HG03354 (cell line): ENCODE results near the gene CYTH1.

Source experiments
- ATAC-seq: cut with Tn5 transposase; IDR thresholded peaks from one replicate; pipeline ENCODE4 v1.9.1; 2021; ENCODE audit warnings: mild to moderate bottlenecking; ENCODE audit not compliant: unreplicated experiment, poor library complexity, severe bottlenecking

CYTH1 gene

DNA sequence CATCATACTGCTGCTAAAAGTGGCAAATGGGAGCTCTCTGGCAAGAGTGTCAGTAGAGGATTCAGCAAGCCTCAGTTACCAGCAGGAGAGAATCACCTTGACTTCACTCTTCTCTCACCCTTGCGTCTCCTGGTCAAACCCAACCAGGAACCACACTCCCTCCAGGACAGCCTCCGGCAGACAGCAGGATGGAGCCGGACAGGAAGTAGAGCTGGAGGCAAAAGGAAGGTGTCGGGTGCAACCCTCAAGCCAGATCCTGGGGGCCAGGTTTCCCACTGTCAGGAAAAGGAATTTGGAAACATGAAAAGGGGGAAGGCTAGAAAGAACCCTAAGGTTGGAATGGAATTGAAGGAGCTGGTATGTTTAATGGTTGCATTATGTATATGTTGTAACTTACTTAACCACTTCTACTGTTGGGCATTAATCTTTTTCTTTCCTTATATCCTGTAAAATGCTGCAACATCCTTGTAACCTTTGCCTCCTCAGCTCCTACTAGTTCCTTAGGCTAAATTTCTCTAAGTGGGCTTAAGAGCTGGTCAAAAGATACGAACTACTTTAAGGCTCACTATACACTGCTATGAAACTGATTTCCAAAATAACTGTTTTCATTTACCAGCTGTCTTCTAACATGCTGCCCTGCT is 40.3 kb downstream of the CYTH1 start:
- ATAC-seq: no peak

DNA sequence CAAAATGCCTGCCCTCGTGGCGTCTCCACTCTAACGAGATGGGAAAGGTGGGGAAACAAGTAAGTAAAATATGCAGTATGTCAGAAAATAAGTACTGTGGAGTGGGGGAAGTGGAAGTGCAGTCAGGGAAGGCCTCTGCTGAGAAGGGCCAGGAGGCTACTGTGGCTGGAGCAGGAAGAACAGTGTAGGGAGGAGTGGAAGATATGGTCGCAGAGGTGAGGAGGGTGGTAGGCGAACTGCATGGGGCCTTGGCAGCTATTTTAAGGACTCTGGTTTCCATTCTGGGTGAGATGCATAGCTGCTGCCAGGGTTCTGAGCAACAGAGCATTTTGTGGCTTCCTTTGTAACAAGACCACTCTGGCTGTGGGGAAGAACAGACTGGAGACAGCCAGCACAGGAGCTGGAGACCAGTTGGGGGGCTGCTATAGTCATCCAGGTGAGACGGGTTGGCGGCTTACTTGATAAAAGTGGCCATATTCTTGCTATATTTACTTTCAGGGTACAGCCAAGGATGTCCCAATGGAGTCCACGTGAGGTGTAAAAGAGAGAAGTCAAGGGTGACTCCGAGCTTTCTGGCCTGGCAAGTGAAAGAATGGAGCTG is 42.6 kb downstream of the CYTH1 start:
- ATAC-seq: no peak

DNA sequence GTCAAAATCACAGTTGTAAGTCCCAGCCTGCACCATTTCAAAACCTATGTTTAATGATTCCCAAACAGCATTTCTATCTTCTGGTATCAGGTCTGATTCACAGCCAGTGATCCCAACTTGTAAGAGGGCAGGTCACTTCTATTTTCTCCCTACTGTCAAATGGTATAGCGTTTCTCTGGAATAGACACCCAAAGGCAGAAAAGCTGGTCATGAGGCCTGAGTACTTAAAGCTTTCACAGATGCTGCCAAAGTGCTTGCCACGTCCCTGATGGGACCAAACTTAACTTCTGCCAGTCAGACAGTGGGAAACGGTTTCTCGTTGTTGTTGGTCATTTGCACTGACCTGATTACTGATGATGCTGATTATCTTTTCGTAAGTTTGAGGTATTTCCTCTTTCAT is 43.4 kb downstream of the CYTH1 start:
- no peak for ATAC-seq

DNA sequence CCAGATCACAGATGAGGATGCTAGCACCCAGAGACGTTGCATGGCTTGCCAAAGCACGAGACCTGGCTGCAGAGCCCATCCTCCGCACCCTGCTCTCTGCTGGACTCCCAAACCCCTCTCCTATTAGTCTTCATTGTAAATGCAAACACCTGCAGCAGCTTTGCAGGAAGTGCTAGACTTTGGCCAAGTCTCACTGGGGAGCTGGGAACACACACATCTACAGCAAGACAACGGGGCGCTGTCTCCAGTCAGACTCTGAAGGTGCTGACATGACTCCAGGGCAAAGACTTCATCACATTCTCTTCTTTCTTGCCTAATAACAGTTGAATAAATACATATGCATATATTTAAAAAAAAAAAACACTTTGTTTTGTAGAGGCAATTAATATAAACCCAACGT is 43.8 kb downstream of the CYTH1 start:
- ATAC-seq: no peak

DNA sequence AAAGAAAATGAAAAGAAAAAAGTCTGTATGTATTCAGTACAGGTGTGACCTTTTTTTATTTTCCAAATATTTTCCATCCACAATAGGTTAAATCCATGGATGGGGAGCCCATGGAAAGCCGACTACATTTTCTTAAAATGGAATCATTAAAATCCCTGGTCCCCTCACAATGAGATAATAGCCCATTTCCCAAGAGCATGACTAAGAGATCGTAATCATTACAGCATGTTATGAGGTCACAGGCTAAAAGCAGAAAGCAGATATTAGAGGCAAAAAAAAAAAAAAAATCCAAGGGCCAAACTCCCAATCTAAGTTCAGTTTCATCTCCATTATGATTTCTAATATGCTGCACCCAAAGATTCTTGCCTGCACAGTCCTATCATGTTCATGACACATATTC is 44.7 kb downstream of the CYTH1 start:
- no peak for ATAC-seq

DNA sequence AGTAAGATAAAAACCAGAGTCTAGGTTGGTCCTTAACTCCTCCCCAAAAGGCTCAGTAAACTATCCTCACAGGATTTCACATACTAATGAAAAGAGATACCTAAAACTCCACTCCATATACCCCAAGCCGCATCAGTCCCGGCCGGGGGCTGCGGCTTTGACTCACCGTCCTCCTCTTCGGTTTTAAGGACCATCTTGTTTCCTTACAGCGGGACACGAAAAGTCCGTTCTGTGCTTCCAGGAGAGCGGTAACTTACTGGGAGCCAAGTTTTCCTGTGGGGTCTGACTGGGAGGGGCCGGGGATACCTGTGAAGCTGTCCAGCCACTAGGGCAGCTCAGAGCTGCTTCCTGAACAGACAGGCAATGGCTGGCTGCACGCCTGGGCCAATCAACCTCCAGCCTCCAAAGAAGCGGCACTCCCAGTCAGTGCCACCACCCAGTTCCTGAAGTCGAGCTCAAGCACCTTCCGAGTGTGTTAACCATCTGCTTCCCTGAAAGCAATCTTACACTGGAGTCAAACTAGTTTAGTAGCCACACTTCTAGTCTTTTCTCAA is 45.5 kb downstream of the CYTH1 start:
- peak; percentile 61 for ATAC-seq

DNA sequence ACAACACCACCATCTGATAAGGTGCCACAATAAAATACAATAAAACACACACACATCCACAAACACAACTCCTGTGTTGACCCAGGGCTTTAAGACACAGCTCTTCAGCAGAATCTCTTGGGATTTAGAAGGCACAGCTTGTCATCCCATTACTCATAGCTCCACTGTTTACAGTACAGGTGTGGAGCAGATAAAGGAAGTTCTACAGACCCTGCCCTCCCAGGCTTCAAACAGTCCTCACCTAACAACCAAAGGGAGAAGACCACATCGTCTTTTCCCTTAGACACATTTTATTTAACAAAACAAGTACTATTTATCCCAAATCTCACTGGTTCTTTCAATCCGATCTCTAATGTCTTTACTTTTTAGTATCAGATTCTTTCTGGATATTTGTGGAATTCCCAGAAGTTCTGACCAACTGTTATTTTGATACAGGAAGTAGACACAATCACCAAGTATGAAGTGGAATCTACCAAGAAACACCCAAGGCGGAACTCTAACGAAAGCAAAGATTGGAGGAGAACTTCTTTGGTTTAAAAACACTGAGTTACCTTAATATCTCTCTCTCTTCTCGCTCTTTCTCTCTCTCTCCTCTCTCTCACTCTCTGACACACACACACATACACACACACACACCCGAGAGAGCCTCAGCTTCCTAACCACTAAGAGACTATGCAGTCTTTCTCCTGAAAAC is 46.1 kb downstream of the CYTH1 start:
- ATAC-seq: peak; percentile 17

DNA sequence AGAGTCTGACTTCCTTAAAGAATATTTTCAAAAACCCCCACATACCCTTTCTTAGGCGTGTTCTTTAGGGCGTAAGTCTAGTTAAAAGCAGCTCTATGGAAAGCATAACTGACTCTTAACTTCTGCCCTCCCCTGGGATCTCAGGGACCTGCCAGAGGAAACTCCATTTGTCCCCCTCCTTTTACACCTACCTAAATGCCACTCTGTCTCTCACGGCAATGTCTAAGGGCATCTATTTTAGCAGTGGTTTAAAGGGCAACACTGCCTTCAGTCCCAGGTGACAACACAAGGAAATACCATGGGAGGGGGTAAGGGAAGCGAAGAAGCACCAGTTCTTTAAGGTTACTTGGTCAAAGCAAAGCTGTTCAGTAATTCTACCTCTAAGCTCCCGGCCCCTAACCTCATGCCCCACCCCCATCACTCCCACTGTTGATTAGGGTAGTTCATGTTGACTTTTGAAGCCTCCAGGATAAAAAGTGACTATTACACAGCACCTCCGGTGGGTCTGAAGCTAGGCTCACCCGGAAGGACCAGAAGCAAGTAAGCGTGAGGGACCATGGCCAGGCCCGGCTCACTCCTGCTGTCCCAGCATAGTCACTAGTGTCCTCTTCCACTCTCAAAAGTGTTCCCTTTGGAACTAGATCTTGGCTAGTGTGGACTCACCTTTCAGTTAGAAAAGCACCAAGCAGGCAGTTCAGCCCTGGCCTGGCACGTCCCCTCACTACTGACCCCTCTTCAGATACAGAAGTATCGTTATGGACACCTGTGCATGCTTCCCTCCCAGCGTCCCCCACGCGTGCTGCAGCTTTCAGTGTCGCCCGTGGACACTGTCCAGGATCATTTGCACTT is 47.1 kb downstream of the CYTH1 start:
- no peak for ATAC-seq

DNA sequence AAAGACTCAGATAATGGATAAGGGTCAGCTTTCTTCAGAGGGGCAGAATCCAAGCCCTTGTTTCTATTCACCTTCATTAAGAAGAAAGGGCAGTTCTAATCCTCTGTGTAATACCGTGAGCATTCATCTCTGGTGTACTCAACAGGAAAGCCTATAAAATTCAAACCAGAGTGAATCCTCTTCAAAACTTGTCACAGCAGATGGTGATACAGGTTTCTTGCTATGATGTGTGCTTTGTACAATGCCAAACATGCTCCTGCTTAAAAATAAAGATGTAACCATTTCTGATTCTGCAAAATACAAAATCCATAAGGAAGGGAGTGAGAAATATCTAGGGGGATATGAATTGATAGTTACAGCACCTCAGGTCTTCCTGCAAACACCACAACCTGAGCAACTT is 49.7 kb downstream of the CYTH1 start:
- ATAC-seq: no peak

DNA sequence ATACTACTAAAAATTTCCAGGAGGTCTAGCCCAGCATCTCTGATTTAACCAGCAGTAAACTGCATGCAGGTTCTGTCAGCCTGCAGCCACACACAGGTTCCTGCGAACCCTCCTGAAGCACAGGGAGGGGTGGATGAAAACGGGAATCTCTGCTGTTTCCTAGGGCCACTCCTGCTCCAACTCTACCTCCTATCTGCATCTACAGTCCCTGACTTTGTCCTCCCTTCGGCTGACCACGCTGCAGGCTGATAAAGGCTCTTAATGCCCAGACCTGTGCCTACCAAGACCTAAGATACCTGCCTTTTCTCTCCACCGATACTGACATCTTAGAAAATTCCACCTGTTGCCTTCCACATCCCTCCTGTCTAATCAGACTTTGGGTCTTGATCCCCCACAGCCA is 50.2 kb downstream of the CYTH1 start:
- no peak for ATAC-seq

DNA sequence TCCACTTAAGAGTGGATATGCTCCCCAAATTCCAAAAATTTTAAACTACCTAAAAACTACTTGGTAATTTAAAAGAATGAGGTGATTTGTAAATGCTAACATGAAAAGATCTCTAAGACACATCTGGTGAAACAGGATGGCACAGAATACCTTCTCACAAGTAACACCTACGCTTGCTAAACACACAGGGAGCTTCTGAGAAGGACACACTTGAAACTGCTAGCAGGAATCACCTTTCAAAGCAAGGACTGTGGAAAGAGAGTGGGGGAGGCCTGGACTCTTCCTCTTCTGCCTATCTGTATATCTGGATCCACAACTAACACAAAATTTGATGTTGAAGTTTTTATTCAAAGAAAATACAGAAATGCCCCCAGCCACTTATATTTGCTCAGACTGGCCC is 52.4 kb downstream of the CYTH1 start:
- no peak for ATAC-seq

DNA sequence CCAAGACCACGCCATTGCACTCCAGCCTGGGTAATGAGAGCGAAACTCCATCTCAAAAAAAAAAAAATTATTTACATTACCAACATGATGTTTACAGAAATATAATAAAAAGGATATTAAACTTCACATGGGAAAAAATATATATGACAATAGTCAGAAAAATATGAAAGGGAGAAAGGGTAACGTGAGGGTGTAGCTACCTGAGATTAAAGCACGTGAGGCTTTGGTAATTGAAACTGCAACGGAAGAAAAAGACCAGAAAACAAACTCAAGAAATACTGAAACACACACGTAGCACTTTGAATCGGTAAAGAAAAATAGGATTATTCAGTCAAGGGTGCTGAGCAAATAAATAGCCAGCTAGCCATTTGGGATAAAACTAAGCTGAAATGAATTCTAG is 53.6 kb downstream of the CYTH1 start:
- no peak for ATAC-seq

DNA sequence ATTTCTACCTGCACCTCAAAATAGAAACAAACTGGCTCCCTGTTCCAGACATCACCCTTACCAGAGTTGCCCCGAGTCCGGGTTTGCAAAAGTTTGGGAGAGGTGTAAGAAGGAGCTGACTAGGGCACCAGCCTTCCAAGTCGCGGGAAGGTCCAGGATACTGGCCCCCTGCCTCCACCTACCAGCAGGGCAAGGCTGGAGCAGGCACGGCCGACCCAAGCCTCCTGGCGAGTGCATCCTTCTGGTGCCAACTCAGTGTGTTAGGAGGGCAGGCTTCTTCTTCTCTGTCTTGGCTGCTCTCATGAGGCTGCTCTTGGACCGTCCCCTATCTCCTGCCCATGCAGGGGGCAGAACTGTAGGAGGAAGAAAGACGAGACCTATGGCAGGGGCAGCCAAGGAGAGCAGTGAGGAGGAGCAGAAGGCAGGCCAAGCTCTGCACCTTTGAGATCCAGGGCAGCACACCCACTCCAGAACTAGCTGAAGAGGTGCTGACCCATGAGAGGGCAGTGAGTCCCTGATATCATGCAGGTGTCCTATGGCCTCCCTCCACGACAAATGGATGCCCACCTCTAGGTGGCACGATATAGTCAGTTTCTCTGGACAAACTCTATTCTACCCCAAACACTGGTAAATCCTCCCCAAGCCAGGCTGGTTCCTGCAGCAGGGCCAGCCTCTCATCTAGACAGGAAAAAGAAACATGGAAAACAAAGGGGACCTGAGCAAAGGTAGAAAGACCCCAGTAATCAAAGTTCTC is 54.4 kb downstream of the CYTH1 start:
- ATAC-seq: no peak

DNA sequence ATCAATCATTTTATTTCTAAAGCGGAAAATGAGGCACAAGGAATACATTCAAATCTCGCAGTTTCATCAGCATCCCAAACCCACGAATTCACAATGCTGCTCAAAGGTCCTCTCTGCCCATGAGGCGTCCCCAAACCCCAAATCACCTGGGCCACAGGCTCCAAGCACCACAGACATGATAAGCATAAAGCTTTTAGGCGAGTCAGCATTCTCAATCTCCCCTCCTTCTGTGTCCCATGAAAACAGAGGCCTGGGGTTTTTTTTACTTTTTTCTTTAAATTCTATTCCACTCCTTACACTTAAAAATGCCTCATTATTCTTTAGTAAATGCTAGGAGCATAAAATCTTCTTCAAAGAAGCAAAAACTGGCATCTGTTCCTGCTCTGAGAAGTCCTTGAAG is 55.0 kb downstream of the CYTH1 start:
- no peak for ATAC-seq

DNA sequence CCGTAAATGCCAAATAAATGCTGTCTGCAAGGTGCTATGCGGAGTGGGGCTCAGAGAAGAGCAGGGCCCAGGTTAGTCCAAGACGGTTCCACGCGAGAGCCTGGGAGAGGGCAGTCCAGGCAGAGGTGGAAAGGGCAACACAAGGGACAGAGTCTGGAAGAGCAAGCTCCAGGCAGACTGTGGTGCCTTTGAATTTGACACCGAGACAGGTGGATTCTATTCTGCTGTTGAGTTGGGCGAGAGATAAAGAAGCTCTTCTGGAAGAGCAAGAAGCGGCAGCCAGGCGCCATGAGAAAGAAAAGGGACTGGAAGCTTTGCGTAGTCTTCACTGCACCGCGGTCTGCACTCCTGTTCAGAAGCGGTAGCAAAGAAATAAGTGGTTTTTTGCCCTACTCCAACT is 55.6 kb downstream of the CYTH1 start:
- no peak for ATAC-seq

DNA sequence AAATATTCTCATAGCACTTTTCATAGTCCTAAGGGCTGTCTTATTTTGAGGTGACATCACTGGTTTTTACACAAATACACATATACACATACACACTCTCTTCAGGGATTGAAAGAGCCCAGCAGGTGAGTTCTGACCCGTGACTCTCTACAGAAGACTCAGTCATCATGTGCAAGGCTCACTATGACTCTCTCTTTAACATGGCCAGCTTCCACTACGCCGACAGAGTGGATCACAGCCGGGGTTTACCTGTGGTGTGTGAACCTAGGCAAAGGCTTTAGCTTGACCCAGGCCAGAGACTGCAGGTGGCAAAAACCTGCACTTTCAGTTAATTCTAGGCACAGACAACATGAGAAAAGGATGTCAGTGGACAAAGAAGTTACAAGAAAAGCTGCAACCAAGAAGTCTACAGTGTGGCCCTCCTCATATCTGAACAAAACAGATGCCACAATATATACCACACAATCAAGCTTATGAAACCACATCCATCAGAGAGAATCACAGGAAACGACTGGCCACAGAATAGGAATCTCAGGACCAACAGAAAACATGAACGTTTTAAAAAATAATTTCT is 56.5 kb downstream of the CYTH1 start:
- peak; percentile 51 for ATAC-seq

DNA sequence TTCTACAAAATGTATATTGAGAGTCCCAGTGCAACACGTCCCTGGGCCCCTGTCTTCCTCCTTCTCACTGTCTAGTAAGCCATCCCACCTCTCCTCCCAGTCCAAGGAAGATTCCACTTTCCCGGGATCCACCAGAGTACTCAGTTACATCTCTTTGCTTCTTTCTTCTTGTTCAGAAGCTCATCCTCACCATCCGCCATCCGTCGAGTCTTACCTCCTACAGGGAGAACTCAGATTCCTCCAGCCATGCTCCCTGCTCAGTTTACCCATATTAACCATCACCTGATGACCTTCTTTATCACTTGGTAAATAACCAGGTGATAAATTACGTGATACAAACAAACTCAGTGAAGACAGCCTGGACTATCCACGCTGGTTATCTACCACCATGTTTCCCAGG is 57.1 kb downstream of the CYTH1 start:
- ATAC-seq: no peak

DNA sequence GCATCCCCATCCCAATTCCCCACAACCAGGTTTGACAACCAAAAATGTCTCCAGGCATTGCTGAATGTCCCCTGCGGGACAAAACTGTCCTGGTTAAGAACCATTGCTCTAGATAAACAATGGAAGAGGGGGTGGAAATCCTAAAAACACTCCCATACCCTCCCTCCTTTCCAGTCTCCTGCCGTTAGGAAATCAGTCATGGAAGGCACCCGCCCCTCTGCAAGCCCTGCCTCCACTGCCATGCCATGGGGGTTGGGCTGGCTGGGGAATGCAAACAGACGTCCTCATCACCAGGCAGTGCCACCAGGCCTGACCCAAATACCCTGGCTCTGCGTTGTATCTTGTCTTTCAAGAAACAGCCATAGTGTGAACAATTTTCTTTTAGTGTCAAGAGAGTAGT is 57.5 kb downstream of the CYTH1 start:
- no peak for ATAC-seq

DNA sequence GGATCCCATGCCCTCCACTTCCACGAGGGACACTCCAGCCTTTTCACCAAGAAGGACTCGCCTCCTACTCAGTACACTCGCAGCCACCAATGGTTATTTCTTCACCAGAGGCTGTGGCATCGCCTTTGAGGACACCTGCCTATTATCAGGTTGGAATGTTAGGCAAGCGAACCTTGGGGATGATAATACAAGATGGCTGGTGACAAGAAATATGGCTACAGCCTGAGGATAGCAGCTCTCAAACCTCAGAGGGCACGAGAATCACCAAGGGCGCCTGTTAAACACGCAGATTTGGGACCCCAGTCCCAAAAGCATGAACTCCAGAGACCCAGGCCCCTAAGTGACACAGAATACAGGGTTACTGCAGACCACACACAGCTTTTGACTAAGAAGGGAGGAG is 58.1 kb downstream of the CYTH1 start:
- no peak for ATAC-seq
